NCI-H146 treated with DMSO at 0.1 percent for 48 hours (cell line): Measurements from ENCODE around the gene ZNF207.
A peak's percentile ranks its signal among the peaks of the same experiment; 100 is the strongest.
"Not testable (repeated sequence)": the region's sequence is repeated elsewhere in the genome, so short reads cannot be mapped to it uniquely, and the experiment has no call there.

Experiments
- DNase-seq: peaks from one replicate; lab custom pipeline; 2025; ENCODE audit not compliant: unreplicated experiment; lab: John Stamatoyannopoulos, UW

ZNF207 gene

DNA sequence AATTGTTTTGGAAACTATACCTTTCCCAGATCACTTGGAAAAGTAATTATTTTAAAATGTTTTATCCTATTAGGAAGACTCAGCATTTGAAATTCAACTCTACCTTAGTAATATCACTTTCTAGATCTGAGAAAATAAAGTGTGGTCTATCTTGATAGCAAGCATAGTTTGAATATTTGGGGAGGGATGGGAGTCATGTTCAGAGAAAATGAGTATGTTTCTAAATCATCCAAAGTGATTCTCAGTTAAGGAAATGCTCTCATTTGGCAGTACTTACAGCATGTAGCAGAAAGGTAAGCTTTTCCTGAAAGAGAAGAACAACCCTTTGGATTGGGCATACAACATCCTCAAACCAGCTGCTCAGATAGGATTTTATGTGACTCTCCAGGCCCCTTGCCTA is 14.9 kb upstream of the ZNF207 start:
- no peak for DNase-seq

DNA sequence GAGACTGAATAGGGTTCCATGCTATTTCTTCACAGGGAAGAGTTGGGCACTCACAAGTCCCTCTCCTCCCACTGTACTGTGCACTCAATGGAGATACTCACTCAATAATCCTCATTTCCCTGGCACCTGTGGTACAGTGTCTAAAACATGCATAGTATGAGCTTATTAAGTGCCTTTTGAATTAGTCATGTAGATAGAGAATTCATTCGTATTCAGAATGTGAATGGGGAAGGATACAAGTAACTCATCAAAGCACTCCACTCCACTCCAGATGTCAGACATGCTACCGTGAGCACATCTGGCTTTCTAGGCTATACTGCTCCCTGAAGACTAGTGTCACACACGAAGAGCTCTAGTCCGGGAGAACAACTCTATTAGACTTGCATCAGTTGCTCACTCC is 14.3 kb upstream of the ZNF207 start:
- no peak for DNase-seq

DNA sequence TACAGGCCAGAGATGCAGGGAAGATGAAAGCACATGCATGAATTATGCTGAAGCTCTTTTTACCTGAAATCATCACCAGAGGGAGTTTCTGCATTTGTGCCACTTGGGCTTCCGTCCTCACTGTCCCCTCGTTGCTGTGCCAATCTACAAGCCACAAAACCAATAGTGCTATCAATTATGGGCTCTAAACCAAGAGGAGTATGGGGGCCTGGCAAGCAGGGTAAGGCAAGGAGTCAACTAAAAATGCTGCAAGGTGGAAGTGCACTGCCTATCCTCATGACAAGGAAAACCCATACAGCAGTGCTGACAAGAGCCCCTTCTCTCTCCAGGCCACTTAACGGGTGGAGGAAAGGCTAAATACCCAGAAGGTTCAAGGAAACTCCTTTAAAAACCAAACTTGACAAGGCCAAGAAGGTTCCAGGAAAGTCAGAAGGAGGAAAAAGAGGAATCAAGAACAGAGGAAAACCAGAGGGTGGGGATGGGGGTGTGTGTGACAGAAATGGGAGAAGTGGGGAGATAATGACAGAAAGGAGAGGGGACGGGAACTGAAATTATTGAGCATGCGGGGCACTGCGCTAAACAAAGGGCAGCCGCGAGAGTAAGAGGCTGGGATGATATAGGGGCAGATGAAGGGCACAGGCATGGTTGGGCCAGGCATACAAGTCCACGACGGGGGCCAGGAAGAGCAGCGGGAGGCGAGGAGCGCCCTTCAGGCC is 8.7 kb upstream of the ZNF207 start:
- DNase-seq = peak; percentile 65

DNA sequence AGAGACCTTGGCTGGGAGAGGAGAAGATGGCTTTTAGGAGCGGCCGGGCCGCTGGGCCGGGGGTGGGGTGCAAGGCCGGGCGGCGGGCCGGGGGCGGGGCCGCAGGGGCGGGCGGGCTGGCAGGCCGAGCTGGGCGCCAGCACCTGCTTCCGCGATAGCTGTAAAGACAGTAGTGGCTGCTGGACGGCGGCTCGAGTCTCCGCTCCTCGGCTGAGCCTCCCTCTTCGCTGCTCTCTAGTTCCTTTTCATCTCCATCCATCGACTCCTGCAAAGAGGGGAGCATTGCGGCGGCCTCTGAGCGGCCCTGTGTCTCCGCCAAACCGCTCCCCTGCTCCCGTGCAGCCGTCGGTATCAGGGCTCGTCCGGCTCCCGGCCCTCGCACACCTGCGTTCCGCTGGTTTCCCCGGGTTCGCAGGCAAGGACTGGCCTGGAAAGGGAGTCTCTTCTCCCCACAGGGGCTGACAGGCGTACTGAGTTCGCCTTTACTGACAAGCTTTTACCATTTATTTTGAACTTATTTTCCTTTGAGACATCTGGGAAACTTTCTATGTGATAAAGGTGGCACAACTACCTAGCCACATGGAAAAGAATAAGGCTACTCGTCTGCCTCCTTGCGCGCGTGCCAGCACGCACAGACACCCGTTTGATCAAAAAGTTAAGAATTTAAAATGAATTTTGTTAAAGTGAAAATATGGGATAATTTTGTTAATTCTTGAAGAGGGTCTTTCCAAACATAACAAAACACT is 7.9 kb upstream of the ZNF207 start, which contains the start of gene C17orf75:
C17orf75 (minus strand) TSS at position 317 of the 746 bp plus-strand sequence; CDS start at position 283, 34 bp downstream.
- peak; percentile 65 for DNase-seq

DNA sequence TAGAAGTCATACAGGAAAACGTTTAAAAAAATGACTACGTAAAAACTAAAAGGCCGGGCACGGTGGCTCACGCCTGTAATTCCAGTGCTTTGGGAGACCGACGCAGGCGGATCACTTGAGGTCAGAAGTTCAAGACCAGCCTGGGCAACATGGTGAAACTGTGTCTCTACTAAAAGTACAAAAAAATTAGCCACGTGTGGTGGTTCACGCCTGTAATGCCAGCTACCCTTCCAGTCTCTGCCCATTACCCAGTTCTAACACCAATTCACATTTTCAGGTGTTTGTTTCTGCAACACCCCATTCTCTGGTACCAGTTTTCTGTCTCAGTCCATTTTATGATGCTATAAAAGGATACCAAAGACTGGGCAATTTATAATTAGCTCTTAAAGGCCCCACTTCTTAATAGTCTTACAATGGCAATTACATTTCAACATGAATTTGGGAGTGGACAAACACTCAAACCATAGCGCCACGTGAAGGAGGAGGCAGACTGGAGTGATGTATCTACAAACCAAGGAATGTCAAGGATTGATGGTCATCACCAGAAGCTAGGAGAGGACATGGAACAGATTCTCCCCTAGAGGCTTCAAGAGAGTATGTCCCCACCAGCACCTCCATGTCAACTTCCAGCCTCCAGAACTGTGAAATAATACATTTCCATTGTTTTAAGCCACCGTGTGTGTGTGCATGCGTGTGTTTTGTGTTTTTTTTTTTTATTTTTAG is 7.2 kb upstream of the ZNF207 start:
- no peak for DNase-seq

DNA sequence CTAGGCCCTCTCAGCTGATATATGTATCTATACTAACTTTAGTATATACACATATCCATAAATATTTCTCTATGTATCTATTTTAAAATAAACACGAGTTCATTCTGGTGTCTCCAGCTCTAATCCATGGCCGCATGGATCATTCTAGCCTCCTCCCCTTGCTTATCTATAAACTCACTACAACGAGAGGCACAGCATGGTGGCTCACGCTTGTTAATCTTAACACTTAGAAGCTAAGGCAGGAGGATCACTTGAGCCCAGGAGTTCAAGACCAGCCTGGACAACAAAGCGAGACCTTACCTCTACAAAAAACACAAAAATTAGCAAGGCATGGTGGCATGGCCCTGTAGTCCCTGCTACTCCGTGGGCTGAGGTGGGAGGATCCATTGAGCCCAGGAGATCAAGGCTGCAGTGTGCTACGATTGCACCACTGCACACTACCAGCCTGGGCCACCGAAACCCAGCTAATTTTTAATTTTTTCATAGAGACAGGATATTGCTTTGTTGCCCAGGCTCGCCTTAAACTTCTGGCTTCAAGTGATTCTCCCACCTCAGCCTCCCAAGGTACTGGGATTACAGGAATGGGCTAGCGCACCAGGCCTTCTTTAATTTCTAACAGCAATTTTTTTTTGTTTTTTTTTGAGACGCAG is 3.9 kb upstream of the ZNF207 start:
- DNase-seq = no peak

DNA sequence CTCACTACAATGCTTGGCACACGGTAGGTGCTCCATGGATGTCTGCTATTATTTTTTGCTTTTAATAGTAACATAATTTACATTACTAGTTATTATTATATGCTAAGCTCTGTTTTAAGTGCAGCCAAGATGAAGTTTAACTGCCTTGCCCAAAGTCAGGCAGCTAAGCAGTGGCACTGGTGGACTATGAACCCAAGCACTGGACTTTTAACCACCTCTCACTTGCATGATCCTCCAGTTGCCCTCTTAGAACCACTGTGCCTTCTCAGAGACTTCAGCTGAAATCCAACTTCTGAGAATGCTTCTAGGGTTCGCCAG is 1.5 kb upstream of the ZNF207 start:
- no peak for DNase-seq

DNA sequence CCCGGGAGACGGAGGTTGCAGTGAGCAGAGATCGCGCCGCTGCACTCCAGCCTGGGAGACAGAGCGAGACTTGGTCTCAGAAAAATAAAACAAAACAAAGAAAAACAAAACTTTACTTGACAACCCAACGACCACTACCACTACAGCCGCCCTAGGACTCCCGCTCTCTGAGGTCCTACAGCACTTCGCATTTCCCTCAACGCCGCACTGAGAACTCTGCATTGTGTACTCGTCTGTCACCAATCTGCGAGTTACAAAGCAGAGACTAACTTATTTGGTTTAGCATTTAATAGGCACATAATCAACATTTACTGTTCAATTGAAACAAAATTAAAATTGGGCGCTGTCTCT is 479 bp upstream of the ZNF207 start:
- no peak for DNase-seq

DNA sequence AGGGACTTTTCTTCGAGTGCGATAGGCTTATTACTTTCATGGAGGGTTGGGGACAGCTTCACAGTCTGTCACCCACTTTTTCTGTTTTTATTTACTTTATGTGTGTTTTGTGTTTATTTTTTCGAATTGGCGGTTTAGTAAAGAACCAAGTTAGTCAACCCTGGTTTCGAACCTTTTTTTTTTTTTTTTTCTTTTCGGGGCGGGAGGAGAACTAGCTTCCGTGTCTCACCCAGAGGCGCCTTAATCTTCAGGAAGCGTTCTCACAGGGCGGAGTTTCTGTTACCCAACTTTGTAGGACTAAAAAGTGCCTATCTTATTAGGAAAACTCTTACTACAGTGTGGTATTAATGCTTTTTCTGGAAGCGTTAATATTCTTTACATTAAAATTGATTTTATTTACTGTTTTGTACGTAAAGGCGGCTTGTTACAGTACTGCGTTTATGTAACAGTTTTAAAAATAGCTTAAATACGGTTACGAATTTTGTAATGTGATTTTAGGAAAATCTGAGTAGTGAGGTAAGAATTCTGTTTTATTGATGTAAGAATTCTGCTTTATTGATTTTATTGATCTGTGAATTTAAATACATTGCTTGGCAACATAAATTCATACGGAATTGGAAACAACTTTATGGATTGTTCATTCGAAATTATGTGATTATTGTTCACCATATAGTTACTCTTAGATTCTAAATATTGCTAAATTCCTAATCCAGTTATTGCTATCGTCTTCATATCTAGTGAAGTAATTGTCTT is 885 bp downstream of the ZNF207 start:
- DNase-seq = peak; percentile 12

DNA sequence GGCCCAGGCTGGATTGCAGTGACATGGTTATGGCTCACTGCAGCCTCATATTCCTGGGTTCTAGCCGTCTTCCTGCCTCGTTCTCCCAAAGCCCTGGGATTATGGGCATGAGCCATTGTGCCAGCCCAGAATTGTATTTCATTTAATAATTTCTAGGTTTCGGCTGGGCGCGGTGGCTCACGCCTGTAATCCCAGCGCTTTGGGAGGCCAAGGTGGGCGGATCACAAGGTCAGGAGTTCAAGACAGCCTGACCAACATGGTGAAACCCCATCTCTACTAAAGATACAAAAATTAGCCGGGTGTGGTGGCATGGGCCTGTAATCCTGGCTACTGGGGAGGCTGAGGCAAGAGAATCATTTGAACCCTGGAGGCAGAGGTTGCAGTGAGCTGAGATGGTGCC is 2.8 kb downstream of the ZNF207 start:
- DNase-seq = not testable (repeated sequence)

DNA sequence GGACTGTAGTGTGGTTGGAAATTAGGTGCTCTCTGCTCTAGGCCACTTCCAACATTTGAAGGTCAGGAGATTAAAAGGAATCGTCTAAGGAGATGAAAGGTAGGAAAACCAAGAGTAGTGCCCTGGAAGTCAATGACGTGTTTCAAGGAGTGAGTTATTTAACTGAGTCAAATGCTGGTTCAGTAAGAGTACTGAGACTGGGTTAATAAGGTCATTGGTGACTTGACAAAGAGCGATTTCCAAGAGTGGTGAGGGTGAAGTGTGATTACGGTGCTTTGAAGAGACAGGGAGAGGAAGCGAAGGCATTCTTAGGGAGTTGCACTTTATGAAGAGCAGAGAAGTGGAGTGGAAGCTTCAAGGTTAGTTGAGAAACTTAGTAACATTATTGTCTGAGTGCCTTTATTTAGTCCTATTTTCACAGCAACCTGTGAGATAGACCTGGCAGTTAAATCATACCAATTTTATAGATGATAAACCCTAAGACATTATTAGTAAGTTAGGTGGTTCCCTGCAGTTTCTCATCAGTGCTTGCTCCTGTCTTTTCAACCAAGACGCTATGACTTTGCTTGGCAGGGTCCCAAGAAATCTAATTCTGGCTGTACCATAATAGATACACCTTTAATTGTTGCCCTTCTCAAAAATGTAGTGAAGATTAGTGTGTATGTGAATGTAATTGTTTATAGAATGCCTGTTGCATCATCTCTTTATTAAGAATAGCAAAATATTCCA is 5.9 kb downstream of the ZNF207 start:
- DNase-seq = no peak

DNA sequence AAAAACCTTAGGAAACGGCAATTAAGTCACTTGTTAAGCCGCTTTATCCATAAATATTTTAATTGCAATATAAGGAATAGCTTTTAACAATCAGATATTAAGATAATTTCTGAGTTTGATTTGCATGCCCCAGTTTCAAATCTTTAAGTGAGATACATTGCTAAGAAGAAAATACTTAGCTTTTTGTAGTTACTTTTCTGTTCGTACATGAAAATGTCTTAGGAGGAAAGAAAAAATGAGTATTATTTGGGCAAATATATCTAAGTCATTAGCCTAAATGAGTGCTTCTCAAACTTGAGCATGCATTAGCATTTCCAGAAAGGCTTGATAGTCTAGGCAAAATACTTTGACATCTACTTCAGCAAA is 6.4 kb downstream of the ZNF207 start:
- no peak for DNase-seq

DNA sequence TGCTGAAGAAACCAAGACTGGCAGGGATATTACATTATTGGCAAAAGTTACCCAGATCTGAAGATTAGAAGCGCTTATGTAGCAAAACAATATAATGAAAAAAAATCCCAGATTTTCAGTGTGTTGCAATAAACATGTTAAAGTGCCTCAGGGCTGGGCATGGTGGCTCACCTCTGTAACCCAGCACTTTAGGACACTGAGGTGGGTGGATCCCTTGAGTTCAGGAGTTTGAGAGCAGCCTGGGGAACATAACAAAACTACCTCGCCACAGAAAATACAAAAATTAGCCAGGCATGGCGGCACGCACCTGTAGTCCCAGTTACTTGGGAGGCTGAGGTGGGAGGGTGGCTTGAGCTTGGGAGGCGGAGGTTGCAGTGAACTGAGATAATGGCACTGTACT is 6.8 kb downstream of the ZNF207 start:
- DNase-seq = no peak

DNA sequence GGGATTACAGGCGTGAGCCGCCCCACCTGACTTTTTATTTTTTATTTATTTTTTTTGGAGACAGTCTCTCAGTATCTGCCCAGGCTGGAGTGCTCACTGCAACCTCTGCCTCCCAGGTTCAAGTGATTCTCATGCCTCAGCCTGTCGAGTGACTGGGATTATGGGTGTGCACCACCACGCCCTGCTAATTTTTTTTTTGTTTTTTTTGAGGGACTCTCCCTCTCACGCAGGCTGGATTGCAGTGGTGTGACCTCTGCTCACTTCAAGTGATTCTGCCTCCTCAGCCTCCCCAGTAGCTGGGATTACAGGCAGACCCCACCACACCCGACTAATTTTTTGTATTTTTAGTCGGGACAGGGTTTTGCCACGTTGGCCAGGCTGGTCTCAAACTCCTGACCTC is 7.7 kb downstream of the ZNF207 start:
- no peak for DNase-seq

DNA sequence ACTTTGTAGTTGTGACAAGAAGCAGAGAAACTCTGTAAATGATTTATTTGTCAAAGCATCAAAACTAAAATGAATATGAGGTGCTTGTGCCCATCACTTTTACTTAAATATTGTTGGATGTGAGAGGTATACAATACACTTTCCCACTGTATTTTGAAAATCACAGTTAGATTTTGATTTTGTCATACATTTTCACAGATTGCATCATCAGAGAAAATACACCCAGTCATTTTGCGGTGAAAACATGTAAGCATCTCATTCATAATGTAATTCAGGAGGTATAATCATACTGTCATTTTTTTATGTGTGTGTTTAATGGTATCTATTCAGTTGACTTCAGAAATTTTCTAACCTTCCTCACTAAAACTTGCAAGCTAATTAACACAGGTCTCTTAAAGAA is 11.3 kb downstream of the ZNF207 start:
- DNase-seq = no peak

DNA sequence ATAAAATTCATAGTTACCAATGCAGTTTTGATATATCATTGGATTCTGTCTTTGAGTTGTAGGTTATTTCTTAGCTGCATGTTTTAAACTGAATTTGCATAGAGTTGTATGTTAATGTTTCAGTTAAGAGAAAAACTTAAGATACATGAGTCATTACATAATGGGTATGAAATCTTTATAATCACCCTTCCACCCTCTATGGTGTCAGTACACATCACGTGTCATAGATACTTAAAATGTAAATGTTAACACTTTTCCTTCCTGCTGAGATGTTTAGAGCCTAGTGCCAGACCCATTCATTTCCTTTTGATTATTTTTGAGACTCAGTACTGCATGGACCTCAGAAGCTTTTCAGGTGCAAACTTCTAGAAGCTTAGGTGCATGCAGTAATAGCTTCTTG is 20.5 kb downstream of the ZNF207 start:
- DNase-seq = no peak

DNA sequence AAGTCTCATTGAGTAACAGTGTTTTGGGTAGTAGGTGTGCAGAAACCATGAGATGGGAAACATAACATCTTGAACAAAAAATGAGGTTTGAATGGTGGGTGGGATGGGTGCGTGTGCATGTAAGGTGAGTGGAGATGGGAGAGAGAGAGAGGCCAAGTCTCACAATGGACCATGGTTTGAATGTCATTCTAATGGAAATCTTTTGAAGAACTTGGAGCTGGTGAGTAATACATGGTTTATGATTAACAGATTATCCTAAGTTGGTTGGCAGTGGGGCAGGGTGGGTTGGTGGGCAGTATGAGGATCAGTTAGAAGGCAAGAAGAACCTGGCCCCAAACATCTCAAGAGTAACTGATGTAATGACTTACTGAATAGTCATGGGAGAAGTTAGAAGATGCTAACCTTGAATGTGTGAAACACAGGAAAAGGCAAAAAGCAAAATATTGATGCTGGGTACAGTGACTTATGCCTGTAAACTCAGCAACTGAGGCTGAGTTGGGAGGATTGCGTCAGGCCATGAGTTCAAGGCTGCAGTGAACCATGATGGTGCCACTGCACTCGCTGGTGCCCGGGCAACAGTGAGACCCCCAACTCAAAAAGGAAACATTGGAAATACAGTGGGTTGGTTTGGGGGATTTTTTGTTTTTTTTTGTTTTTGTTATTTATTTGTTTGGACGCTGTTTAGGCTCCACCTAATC is 32.7 kb downstream of the ZNF207 start:
- no peak for DNase-seq

DNA sequence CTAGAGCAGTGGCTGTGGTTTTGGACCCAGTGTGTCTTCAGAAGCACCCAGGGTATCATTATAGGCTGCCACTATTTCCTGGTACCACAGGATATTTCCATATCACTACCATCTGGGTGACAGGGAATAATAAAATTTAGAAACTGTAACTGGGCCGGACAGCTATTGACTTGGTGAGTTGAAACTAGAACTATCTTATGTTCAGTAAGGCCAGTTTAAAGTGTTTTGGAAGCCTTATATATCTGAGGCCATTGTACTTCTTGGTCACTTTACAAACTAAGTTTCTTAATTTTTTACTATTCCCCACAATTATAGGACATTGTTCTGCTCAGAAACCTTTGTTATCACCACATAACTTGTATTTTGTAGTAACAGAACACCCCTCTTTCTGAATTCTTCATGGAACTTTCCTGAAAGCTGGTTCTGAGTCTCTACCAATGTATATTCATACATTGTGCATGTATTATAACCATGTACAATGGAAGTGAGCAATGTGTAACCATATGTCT is 34.0 kb downstream of the ZNF207 start:
- DNase-seq = no peak

DNA sequence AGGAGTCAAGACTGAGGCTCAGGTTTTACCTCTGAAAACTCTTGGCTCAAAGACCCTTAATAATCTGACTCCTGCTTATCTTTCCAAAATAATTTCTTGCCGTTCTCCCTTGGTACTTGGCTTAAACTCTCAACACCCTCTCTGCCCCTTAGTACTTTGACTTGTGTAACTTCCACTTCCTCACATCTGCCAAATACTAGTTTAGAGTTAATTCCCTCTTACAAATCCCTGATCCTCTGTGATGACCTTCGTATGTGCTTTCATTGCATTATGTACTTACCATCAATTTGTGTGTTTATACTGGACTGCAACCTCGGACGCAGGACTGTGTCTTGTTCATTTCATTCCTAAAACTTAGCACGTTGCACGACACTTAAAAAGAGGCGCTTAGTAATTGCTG is 35.2 kb downstream of the ZNF207 start:
- no peak for DNase-seq

DNA sequence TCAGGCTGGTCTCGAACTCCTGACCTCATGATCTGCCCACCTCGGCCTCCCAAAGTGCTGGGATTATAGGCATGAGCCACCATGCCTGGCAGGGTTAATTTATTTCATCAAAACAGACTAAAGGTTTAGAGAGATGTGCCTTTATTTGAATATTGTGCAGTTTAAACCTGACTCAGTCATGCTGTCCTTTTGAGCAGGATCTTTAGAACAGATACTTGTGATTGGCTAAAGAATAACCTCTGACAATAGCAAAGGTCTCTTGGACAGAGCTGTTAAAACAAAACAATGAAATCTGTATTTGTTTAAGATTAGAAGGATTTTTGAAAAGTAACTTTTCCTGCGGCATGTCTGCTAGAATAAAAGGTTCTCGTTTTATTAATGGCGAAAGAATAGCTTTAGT is 36.0 kb downstream of the ZNF207 start:
- DNase-seq = no peak
